ENCODE data around the gene POLR3F.

DNA sequence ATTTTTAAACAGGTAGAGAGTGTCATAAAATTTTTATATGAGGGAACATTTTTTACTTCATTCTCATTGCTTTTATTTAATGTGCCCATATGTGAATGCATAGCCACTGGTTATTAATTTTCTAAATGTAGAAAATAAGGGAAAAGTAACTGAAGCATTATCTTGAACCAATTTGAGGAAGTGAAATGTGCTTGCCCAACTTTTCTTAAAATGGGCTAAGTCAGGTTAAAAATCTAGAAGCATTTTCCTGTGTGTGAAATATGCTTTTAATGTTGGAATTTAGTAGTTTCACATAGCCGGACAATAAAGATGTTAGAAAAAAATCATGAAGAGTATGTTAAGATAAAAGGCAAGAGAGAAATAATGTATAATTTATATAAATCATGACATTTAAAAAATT is 44.4 kb downstream of the POLR3F start:
- TF ChIP-seq, protein P1, sequence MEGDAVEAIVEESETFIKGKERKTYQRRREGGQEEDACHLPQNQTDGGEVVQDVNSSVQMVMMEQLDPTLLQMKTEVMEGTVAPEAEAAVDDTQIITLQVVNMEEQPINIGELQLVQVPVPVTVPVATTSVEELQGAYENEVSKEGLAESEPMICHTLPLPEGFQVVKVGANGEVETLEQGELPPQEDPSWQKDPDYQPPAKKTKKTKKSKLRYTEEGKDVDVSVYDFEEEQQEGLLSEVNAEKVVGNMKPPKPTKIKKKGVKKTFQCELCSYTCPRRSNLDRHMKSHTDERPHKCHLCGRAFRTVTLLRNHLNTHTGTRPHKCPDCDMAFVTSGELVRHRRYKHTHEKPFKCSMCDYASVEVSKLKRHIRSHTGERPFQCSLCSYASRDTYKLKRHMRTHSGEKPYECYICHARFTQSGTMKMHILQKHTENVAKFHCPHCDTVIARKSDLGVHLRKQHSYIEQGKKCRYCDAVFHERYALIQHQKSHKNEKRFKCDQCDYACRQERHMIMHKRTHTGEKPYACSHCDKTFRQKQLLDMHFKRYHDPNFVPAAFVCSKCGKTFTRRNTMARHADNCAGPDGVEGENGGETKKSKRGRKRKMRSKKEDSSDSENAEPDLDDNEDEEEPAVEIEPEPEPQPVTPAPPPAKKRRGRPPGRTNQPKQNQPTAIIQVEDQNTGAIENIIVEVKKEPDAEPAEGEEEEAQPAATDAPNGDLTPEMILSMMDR (IDR thresholded peaks at IDR 0.05; ENCODE audit: poor library complexity): no peak
- TF ChIP-seq EZH2phosphoT487 (IDR thresholded peaks at IDR 0.05; ENCODE audit: low read depth, severe bottlenecking, unreplicated experiment): no peak
